ENCODE data around the gene RANBP9. TPM values are rescaled to one million over a fixed set of nuclear protein-coding genes. Genes with fewer than 3 reads are reported as not detected.

Gene RANBP9
- total and polyA plus RNA-seq, 9 of the 15 experiments (the other 6 are each of a cell fraction or from before 2014, with no cell fraction given): 27.5 to 130 (median 61.5) TPM

DNA sequence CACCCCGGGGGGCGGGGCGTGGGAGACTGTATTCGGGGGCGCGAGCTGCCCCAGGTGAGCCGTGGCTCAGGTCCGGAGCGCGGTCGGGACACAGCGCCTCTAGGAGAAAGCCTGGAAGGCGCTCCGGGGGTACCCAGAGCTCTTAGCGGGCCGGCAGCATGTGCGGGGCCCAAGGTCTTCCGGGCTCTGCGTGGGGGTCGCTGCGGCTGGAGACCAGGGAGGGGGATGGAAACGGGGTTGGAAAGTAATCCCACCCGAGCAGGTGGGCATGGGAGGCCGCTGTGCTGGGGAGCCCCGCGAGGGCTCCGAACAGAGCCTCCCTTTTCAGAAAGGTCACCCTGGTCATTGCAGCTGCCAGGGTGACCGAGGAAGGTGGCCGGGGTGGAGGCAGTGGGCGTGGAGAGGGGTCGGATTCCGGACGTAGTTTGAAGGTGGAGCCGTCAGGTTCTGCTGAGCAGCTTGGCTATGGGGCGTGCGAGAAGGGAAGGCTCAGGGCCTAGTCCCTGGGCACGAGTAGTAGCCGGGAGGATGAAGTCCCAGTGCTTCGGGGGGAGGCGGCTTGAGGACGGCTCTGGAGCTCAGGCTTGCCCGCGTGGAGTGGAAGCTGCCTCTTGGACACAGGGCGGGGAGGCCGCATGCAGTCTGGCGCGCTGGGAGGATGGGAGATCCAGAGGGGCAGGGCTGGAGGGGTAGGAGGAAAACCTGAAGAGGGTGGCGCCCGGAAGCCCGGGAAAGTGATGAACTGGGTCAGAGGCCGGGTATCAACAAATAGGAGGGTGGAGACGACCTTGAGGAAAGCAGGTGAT lies 136.9 kb downstream of the RANBP9 start, which contains the start of gene SIRT5 (continued):
- TF ChIP-seq MEF2A (IDR thresholded peaks at IDR 0.05; ENCODE audit: control insufficient read depth, low read depth, low read length): peak; percentile 8; the same call in 1 of the 2 replicates
- TF ChIP-seq ZNF324 (CRISPR knock-in tag; IDR thresholded peaks at IDR 0.05): 0 out of 2 replicates have a peak, but pooled peaks have one; percentile 6
- peak; percentile 61; the same call in 1 of the 2 replicates for TF ChIP-seq KAT7 (CRISPR knock-in tag; IDR thresholded peaks at IDR 0.05; ENCODE audit: borderline replicate concordance)
- TF ChIP-seq FOSL1 (tag; conservative IDR thresholded peaks at IDR 0.05): peak; percentile 25
- no peak for TF ChIP-seq ZNF780A (CRISPR knock-in tag; IDR thresholded peaks at IDR 0.05)
- TF ChIP-seq, protein P1, sequence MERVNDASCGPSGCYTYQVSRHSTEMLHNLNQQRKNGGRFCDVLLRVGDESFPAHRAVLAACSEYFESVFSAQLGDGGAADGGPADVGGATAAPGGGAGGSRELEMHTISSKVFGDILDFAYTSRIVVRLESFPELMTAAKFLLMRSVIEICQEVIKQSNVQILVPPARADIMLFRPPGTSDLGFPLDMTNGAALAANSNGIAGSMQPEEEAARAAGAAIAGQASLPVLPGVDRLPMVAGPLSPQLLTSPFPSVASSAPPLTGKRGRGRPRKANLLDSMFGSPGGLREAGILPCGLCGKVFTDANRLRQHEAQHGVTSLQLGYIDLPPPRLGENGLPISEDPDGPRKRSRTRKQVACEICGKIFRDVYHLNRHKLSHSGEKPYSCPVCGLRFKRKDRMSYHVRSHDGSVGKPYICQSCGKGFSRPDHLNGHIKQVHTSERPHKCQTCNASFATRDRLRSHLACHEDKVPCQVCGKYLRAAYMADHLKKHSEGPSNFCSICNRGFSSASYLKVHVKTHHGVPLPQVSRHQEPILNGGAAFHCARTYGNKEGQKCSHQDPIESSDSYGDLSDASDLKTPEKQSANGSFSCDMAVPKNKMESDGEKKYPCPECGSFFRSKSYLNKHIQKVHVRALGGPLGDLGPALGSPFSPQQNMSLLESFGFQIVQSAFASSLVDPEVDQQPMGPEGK (CRISPR knock-in tag; IDR thresholded peaks at IDR 0.05; ENCODE audit: borderline replicate concordance): no peak
- no peak; the same call in 1 of the 2 replicates for TF ChIP-seq HCFC1 (IDR thresholded peaks at IDR 0.05; ENCODE audit: low read depth, low read length)
- TF ChIP-seq, protein P2, sequence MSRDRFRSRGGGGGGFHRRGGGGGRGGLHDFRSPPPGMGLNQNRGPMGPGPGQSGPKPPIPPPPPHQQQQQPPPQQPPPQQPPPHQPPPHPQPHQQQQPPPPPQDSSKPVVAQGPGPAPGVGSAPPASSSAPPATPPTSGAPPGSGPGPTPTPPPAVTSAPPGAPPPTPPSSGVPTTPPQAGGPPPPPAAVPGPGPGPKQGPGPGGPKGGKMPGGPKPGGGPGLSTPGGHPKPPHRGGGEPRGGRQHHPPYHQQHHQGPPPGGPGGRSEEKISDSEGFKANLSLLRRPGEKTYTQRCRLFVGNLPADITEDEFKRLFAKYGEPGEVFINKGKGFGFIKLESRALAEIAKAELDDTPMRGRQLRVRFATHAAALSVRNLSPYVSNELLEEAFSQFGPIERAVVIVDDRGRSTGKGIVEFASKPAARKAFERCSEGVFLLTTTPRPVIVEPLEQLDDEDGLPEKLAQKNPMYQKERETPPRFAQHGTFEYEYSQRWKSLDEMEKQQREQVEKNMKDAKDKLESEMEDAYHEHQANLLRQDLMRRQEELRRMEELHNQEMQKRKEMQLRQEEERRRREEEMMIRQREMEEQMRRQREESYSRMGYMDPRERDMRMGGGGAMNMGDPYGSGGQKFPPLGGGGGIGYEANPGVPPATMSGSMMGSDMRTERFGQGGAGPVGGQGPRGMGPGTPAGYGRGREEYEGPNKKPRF (IDR thresholded peaks at IDR 0.05; ENCODE audit: low read depth, low read length): no peak
- no peak for TF ChIP-seq ETS2 (tag; IDR thresholded peaks at IDR 0.05; ENCODE audit: borderline replicate concordance, poor library complexity, severe bottlenecking)
- no peak for TF ChIP-seq NCOA2 (IDR thresholded peaks at IDR 0.05; ENCODE audit: partially characterized antibody in 2 of 2)
- no peak; the same call in 1 of the 2 replicates for TF ChIP-seq CREB1 (IDR thresholded peaks at IDR 0.05)
- peak; percentile 69 for TF ChIP-seq CREB1 (CRISPR knock-in tag; IDR thresholded peaks at IDR 0.05)
- no peak for TF ChIP-seq ZNF766 (CRISPR knock-in tag; conservative IDR thresholded peaks at IDR 0.05)
- peak; percentile 97 for TF ChIP-seq PHF8 (IDR thresholded peaks at IDR 0.05; ENCODE audit: borderline replicate concordance, low read length)
- no peak for TF ChIP-seq ZKSCAN8 (CRISPR knock-in tag; IDR thresholded peaks at IDR 0.05)
- TF ChIP-seq ZNF12 (CRISPR knock-in tag; IDR thresholded peaks at IDR 0.05): no peak
- peak; percentile 28 for TF ChIP-seq SMAD1 (IDR thresholded peaks at IDR 0.05; ENCODE audit: low read depth, low read length, partially characterized antibody)
- TF ChIP-seq RCOR1 (IDR thresholded peaks at IDR 0.05; ENCODE audit: borderline replicate concordance in 1 of 2, low read depth in 2 of 2, low read length in 2 of 2): peak in 1 of 2 experiments; percentile 87; a peak in 1 of 4 replicates
- peak; percentile 11; the same call in 1 of the 2 replicates for TF ChIP-seq ZSCAN29 (IDR thresholded peaks at IDR 0.05)
- TF ChIP-seq PYGO2 (tag; IDR thresholded peaks at IDR 0.05): no peak
- no peak for TF ChIP-seq ZNF696 (CRISPR knock-in tag; conservative IDR thresholded peaks at IDR 0.05)
- TF ChIP-seq, protein P3, sequence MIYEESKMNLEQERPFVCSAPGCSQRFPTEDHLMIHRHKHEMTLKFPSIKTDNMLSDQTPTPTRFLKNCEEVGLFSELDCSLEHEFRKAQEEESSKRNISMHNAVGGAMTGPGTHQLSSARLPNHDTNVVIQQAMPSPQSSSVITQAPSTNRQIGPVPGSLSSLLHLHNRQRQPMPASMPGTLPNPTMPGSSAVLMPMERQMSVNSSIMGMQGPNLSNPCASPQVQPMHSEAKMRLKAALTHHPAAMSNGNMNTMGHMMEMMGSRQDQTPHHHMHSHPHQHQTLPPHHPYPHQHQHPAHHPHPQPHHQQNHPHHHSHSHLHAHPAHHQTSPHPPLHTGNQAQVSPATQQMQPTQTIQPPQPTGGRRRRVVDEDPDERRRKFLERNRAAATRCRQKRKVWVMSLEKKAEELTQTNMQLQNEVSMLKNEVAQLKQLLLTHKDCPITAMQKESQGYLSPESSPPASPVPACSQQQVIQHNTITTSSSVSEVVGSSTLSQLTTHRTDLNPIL (CRISPR knock-in tag; IDR thresholded peaks at IDR 0.05): no peak; the same call in 1 of the 2 replicates
- TF ChIP-seq ZKSCAN3 (CRISPR knock-in tag; IDR thresholded peaks at IDR 0.05): no peak

All from K562 (cell line).